Activated CD4-positive, CD25-positive, alpha-beta regulatory T cell treated with anti-CD3 and anti-CD28 coated beads, Interleukin-2, amount 50 U/mL, for 16 hours (primary cell): Measurements from ENCODE around the gene RECK.
A peak's percentile ranks its signal among the peaks of the same experiment; 100 is the strongest.
"Not testable (repeated sequence)": the region's sequence is repeated elsewhere in the genome, so short reads cannot be mapped to it uniquely, and the experiment has no call there.

Source experiments
- DNase-seq: peaks from one replicate; pipeline ENCODE4 v3.0.0-alpha.2; 2020; ENCODE audit warnings: low read depth, low spot score

The RECK gene

DNA sequence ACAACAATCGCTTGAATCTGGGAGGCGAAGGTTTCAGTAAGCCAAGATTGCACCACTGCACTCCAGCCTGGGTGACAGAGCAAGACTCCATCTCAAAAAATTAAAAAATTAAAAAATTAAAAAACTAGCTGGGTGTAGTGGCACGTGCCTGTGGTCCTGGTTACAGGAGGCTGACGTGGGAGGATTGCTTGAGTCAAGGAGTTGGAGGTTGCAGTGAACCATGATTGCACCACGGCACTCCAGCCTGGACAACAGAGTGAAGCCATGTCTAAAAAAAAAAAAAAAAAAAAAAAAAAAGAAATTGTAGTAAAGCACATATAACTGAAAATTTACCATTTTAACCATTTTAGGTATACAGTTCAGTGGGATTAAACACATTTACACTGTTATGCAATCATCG, 119.4 kb downstream of the RECK start:
- no peak for DNase-seq

DNA sequence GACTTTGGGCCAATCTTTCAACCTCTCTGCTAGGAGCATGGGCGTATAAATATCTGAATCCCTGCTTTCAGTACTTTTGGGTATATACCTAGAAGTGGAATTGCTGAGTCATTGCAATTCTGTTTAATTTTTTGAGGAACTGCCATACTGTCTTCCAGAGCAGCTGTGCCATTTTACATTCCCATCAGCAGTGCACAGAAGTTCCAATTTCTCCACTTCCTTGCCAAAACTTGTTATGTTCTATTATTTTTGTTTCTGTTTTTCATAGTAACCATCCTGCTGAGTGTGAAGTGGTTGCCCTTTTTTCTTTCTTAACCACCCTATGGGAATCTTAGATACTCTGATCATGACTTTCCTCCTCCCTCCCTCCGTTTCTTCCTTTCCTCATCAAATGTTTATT, 121.4 kb downstream of the RECK start:
- DNase-seq = no peak

DNA sequence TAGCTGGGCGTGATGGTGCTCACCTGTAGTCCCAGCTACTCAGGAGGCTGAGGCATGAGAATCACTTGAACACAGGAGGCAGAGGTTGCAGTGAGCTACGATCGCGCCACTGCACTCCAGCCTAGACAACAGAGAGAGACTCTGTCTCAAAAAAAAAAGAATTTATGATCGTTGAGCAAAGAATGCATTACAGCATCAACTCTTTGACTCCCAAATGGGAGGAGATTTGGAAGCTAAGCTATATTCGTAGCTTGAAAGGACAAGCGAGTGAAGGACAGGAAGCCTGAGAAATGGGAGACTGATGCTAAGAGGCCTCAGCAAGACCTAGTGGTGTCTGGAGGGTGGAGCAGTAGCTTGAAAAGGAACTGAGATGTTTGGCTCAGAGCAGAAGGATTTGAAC, 122.2 kb downstream of the RECK start:
- no peak for DNase-seq

DNA sequence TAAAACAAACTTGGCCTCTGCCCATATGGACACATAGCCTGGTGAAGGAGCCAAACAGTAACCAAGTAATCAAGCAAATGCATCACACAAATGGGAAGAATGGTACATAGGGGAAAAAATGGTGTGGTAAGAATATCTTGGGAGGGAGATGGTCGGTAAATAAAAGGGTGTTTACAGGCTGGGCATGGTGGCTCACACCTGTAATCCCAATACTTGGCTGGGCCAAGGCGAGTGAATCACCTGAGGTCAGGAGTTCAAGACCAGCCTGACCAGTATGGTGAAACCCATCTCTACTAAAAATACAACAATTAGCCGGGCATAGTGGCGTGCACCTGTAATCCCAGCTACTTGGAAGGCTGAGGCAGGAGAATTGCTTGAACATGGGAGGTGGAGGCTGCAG, 122.8 kb downstream of the RECK start:
- not testable (repeated sequence) for DNase-seq

DNA sequence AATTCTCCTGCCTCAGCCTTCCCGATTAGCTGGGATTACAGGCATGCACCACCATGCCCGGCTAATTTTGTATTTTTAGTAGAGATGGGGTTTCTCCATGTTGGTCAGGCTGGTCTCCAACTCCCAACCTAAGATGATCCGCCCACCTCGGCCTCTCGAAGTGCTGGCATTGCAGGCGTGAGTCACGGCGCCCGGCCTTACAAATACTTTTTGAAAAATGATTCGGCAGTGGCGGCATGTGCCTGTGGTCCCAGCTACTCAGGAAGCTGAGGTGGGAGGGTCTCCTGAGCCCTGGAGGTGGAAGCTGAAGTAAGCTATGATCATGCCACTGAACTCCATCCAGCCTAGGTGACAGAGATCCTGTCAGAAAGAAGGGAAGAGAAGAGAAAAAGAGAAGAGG, 123.4 kb downstream of the RECK start:
- DNase-seq = not testable (repeated sequence)

DNA sequence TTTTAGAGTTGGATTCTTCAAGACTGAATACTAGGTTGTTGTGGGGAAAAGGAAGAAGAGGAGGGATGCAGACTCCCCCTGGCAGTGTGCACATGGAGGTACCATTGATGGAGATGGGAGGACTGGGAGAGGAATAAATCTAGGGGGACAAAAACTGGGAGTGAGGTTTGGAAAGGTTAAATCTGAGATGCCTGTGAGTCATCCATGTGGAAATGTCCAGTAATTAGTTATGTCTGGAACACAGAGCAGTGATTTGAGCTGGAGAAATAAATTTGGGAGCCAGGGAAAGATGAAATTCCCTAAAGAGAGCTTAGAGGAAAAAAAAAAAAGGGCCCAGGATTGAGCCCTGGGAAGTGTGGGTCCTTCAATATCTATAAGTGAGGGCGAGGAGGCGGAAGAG, 124.5 kb downstream of the RECK start:
- no peak for DNase-seq

DNA sequence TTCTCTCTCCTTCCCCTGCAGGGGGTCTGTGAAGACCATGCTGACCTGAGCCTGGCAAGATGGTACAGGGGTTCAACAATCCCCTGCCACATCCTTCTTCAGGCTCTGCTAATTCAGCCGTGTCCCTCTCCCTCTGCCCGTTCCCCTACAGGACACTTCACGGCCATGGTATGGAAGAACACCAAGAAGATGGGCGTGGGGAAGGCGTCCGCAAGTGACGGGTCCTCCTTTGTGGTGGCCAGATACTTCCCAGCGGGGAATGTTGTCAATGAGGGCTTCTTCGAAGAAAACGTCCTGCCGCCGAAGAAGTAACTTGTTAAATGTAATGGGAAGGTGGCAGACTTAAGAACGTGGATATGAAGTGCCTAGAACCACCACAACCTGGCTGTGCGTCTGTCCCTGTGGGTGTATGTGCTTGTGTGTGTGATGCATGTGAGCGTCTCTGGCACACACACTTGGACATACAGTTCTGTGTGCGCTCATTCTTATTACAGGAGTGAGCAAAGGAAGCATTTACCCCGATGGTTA, 125.6 kb downstream of the RECK start:
- DNase-seq = no peak

DNA sequence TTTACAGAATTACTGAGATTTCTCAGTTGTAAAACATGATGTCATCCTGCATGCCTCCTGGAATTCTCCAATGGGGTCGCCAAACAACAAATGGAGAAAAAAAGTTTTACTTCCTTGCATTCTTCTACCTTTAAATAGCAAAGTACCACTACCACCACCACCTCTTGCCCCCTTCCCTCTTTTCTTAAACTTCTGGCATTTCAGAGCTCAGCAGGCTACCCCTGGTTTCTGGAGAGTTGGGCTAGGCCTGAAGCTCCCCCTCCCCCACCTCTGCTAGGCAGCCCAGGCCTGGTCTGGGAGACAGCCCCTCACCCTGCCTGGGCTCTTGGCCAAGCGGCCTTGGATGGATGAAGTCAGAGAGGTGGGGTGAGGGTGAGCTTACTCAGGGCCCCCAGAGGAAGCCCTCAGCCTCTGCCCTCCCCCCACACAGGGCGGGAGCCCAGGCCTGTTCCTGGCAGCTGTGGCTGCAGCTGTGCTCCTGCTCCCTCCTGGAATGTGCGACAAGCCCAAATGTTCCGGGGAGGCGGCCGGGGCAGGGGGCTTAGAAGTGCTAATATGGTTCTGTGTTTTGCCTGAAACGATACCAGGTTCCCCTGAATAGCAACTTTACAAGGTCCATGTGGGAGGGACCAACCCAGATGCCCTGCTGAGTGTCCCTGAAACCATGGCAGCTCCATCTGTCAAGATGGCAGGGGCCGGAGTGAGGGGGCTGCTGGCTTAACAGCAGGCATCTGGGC, 126.5 kb downstream of the RECK start:
- no peak for DNase-seq

DNA sequence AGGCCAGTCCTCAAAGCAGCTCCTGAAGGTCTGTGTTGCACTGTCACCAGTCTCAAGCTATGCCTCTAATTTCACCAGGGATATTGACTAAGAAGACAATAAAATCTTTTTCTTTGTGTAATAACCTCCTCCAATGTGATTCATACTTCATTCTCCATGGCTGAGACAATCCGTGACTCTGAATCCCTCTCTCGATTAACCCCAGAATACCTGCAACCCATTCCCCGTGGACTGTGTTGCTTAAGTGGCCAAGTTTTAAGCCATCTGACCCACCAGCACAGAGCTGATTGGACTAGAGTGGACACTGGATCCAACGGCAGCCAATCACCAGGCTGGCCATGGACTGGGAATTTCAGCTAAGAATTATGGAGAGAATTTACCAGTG, 127.1 kb downstream of the RECK start:
- no peak for DNase-seq

DNA sequence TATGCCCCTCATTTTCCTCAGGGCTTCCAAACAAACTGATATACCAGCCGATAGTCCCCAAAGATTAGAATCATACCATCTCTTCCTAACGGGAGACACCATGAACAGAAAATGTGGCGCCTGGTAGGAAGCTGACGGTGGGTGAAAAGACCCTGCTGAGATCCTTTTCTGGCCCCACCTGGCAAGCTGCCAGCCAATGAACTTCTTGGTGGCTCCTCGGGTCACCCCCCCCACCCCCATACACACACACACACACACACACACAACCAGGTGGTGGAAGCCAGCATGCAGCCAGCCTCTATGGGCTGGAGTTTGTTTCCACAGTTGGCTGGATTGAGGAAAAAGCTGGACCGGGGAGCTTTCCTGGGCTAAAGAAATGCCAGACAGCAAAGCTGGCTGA, 127.7 kb downstream of the RECK start:
- no peak for DNase-seq

DNA sequence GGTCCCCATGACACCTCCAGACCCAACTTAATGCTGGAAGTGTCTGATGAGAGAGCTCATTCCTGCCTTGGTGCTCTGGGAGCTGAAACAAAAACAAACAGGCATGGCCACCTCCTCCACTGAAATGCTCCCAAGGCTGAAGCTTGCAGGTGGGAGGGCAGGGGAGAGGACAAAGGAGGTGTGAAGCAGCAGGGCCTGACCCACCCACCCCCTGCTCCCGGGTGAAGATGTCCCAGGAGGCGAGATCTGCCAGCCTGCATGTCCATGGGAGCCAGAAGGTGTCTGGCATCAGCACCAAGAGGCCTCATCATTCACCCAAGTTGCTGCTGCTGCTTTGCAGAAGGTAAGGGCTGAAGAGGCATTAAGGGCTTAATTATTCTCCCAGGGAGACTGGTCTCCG, 128.3 kb downstream of the RECK start:
- DNase-seq = no peak

DNA sequence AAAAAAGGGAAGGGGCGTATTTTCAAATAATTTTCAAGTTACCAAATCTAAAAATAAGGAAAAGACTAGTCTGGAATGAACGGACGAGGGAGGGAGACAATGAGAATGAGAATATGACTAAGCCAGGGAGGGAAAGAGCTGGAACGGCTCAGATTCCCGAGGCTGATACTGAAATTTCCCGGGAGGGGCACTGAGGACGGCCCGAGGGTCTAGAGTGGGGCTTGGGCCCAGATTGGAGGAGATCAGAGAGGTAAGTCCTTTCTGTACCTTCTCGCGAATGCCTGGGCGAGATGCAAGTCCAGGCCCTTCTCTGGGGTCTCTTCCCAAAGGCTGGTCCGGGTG, 129.1 kb downstream of the RECK start:
- no peak for DNase-seq

DNA sequence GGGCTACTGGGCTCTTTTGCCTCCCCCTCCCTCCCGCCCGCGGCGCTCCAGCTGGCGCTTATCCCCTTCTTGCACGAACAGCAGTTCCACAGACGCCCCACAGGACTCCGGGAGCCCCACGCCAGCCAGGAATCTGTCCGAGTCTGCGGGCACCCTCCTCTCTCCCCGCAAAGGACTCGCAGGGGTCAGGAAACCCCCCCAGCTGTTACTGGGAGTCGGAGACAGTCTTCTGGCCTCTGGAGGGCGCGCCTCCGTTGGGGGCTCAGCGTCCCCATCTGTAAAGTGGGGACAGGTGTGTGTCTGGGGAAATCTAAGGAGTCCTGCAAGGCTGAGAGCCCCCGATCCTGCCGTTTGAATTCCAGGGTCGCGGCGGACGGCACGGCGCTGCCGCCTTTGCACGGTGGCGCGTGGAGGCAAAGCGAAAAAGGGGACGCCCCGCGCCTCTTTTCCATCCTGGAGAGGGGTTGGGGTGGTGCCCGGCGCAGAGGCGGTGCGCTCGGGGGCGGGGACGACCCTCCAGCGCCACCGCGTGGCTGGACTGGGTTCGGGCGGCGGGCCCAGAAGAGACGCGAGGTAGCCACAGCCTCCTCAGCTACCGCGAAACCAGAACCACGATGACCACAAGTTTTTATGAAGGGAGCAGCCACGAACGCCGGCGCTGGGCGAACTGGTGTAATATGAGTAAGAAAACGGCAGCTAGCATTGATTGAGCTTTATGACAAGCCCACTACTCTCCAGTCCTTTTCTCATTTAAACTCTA, 129.6 kb downstream of the RECK start:
- peak; percentile 61 for DNase-seq

DNA sequence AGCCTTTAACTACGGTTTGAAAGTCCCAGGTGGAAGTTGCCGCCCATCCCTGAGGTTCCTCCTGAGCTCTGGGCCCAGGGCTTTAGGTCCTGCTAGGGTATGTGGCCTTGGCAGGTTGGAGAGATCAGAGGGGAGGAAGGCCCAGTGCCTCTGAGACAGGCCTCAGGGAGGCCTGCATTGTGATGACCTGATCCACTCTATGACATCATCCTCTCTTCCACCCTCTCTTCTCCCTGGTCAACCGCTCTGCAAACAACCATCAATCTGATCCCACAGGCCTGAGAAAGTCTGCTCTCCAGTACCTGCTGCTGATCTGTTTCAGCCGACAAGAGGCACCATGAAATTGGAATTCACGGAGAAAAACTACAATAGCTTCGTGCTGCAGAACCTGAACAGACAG, 132.5 kb downstream of the RECK start, which contains the start of gene CCIN:
Gene CCIN, plus strand, starts transcription at position 223 of the 400 bp plus-strand sequence. Its CDS starts 115 bp downstream, at position 338.
- DNase-seq = no peak

DNA sequence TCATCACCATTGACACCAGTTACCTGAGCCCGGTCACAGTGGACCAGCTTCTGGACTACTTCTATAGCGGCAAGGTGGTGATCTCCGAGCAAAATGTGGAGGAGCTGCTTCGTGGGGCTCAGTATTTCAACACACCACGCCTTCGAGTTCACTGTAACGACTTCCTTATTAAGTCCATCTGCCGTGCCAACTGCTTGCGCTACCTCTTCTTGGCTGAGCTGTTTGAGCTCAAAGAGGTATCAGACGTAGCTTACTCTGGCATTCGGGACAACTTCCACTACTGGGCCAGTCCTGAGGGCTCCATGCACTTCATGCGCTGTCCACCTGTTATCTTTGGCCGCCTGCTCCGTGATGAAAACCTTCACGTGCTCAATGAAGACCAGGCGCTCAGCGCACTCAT, 133.0 kb downstream of the RECK start:
- no peak for DNase-seq

DNA sequence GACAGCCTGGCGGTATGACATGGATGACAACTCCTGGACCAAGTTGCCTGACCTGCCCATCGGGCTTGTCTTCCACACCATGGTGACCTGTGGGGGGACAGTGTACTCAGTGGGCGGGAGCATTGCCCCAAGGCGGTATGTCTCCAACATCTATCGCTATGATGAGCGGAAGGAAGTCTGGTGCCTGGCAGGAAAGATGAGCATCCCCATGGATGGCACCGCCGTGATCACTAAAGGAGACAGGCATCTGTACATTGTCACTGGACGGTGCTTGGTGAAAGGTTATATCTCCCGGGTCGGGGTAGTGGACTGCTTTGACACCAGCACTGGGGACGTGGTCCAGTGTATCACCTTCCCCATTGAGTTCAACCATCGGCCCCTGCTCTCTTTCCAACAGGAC, 133.8 kb downstream of the RECK start:
- DNase-seq = no peak

DNA sequence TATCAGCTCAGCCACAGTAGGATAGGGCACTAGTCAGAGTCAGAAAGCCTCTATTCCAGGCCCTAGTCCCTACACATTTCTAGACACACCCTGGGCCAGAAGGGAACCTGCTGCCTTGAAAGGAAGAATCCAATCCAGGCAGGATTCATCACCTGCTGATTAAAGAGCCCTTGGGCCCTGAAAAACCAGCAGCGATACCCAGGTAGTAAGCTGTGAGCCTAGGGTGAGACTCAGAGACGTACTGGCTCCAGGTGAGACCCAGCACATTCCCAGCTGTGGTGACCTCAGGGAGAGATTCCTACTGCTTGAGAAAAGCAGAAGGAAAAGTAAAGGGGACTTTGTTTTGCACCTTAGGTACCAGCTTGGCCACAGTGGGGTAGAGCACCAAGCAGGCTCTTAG, 137.1 kb downstream of the RECK start:
- DNase-seq = no peak
